HG02970 (cell line): Measurements from ENCODE around the gene RBM44.

ENCODE experiments used
- ATAC-seq: cut with Tn5 transposase; IDR thresholded peaks from one replicate; pipeline ENCODE4 v1.9.1; 2021; ENCODE audit warnings: mild to moderate bottlenecking, moderate library complexity, moderate number of reproducible peaks; ENCODE audit not compliant: unreplicated experiment, low FRiP score

The RBM44 gene

GRCh38 chr2:237870126-237870525, 71.5 kb downstream of the RBM44 start:
- ATAC-seq, result no peak

DNA sequence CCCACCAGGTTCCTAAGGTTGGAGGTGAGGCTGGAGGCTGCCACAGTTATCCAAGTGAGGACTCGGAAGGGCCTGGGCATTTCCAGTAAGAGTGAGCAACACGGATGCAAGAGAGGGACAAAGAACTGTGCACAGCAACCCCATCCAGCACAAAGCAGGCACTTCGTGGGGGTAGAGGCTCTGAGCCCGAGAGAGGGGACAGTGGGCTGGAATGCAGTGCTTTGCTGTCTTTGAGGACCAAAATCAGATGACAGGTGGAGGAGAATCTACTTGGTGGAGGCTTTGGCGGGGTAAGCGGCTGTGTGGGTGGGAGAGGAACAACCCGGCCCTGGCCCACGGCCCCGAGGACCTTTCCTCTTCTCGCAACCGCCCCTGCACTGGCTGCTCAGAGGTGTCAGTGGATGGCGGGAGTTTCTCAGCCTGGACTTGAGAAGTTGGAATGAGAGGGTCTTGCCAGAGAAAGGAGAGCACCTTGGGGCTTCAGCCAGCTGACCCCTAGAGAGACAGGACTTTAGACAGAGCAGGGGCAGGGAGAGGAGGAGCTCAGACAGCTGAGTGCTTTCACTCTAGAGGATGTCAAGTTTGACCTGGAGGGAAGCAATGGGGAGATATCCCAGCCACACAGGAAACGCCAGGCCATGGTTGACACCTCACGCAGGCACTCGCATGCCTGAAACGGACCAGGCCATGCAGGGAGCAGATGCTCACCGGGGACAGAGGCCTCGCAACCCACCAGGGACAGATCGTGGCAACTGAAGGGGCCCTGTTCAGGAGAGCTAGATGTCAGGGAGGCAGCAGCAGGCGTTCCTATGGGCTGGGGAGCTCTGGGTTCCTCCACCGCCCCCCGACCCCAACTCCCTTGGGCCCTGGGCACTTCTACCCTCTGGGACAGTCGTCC, 72.4 kb downstream of the RBM44 start:
- no peak for ATAC-seq

GRCh38 chr2:237872178-237872887, 73.8 kb downstream of the RBM44 start:
- ATAC-seq, result no peak

GRCh38 chr2:237873421-237873831, 74.8 kb downstream of the RBM44 start:
- no peak for ATAC-seq

DNA sequence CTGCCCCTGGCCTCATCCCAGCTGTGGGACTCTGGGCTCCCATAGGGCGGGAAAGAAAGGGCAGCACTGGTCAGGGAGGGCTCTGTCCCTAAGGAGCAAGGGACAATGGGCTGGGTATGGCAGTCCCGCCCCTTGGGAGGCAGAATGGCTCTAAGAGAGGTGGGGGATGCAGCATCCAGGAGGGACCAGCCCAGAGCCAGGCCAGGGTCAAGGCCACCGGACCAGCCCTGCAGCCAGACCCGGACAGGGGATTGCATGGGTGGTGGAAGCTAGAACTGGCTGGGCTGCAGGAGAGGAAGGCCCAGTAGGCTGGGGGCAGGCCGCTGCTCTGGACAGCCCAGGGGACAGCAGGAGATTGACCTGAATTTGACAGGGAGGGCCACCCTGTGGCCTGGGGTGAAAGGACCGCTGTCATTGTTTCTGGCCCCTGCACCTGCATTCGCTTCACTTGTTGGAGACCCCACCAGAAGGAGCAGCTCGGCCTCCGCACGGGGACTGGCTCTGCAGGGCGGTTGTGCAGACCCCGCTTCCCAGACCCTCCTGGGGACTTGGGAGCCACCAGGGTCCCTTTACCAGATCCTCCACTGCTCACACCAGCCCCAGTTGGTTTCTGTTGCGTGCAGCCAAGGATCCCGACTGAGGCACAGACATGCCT, 75.4 kb downstream of the RBM44 start:
- ATAC-seq, result no peak

GRCh38 chr2:237874585-237875161, 76.1 kb downstream of the RBM44 start:
- no peak for ATAC-seq

DNA sequence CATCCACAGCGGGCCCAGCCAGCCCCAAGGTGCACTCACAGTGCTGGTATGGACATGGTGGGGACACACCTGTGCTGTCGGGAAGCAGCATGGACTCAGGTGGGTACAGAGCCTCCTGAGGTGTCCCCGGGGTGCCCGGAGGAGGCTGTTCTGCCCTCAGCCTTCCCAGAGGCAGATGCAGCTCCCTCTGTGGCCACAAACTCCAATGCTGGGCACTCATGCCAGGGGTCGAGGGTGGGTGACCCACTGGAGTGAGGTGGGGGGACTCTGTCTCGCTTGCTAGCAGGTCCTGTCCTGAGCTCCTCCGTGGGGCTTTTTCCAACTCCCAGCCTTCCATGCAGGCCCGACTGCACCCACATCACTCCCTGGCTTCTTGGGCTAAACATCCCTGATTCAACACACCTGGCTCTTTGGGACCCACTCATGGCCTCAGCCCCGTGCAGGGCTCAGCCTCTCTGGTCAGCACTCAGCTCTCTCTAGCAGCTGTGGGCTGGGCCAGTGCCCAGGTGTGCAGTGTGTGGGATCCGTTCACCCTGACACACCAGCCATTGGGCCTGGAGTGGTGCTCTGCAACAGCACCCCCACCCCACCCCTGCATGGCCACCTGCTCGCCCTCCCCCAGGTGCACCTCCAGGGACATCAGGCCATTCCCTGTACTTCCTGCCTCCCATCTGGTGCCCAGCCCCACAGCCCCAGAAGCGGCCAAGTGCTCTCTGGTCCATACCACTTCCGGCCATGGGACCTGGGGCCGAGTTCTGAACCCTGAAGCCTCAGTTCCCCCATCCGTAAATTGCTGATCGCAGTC, 76.9 kb downstream of the RBM44 start:
- no peak for ATAC-seq

- ATAC-seq, result no peak
Observed at GRCh38 chr2:237876061-237876526, 77.5 kb downstream of the RBM44 start.

DNA sequence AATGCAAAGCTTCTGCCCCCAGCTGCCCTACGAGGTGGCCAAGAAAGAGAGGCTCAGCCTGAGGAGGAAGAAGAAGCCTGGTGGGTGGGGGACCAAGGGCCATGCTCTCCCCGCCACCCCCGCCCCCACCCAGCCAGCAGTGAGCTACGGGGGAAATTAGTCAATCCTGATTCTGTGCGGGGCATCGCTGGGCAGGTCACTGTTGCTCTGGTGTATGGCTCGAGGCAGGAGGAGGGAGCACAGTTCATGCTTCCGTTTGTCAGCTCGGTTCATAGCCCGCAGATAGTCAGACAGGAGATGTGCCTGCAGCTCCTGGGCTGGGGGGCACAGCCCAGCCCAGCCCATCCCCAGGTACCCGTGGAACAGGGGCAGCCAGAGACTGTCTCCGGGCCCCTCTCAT, 78.0 kb downstream of the RBM44 start:
- no peak for ATAC-seq

DNA sequence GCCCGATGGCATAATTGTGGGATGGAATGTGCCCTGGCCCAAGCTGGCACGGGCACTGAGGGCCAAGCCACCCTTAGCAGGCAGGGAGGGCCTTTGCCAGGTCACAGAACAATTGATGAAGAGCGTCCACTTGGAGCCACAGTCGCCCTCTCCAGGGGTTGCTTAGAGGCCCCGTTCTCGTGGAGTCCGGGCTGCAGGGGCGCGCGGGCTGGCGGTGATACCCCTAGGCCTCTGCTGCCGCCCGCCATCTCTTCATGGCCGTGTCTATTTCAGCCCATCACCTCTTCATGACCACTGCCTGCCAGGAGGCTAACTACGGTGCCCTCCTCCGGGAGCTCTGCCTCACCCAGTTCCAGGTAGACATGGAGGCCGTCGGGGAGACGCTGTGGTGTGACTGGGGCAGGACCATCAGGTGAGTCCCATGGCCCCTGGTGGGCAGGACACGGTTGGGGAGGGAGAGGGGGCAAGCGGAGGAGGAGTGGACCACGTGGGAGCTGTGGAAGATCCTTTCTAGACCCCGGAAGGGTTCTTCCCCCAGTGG, 78.4 kb downstream of the RBM44 start:
- ATAC-seq, result no peak

- ATAC-seq, result no peak
Observed at GRCh38 chr2:237877576-237878307, 79.2 kb downstream of the RBM44 start.

- ATAC-seq, result no peak
Observed at GRCh38 chr2:237878321-237879057, 79.9 kb downstream of the RBM44 start.

DNA sequence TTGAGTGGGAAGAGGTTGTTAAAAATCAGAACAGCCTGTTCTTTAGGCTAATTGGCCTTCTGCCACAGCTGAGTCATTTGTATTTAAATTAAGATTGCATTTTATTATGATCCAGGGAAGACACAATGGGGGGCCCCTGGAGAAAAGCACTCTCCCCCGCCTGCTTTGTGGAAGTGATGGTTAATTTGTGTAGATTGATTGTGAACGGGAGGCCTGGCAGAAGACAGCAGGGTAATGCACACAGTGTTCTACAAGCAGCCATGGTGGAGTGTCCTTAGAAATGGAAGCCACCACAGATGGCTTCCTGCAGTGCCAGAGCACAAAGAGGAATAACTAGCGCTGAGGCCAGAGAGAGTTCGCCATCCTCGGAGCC, 80.5 kb downstream of the RBM44 start:
- ATAC-seq, result no peak

DNA sequence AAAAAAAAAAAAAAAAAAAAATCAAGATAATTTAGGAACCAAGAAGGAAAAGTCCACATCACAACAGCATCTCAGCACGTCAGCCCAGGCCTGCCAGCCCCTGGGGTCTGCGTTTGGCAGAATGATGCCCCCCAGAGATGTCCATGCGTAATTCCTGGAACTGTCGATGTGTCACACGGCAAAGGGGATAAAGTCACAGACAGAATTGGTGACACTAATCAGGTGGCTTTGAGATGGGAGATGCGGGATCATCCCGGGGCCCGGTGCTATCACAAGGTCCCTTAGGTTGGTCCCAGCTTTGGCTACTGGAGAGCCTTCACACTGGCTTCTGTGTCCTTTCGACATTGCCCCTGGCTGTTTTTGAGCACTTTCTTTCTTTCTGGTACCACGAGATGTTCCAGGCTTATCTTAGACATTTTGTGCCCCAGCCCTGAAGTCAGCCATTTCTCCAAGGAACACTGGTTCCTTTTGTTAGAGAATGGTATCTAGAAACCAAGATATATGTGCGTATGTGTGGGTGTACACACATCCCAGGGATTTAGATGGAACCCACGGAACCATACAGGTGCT, 81.5 kb downstream of the RBM44 start:
- no peak for ATAC-seq

DNA sequence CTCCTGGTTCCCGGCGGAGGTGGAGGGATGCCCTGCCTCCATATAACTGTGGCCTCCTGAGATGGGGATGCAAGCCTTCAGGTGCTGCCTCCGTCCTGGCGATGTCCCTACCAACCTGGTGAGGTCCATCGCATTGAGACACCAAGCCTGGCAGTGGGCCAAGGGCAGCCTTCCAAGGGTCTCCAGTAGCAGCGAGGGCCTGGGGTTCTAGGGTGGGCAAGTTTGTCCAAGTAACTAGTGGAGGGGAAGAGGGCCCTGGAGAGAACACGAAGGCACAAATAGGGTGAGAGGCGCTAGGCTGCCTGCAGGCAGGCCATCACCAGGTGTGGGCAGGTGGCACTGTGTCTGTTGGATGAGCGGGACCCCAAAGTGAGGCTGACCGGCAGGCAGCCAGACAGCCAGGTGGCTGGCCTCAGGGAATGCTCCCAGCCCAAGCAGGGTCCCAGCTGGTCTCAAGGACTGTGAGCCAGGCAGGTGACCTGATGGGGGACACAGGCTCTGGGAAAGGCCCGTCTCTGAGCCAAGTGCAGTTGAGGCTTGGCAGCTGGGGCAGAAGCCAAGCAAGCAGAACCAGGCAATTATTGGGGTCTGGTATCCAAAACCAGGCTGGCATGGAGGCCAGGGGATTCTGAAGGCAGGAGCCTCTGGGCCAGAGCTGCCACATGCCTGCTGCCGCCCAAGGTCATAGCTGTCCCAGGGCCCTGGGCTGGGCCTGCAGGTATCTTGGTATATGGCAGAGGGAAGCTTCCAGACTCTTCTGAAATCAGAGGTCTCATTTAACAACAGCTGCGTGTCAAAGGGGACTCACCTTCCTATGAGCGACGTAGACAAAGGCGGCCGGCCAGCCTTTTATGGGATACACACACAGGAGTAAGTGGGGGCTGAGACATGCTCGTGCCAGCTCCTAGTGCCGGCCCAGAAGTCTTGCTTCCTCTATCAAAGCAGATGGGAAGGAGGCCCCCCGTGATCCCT, 84.2 kb downstream of the RBM44 start:
- no peak for ATAC-seq

DNA sequence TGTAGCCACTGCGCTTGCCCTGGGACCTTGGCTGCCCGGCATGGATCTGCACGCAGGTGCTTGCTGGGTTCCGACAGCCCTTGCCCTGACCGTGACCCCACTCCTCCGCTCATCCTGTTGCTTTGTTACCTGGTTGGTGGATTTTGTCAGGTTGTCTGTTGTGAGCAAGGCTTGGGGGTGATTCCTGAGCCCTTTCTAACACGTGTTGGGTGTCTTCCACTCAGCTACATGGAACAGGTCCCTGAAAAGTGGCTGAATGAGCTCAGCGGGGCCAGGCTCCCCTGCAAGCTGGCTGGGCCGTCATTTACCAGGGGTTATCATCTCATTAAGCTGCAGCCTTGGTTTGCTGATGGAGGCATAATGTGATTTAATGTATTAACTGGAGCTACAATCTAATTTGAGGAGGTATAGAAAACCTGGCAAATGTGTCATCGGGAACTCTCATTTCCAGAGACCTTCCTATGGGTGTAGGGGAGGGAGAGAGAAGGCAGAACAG, 85.4 kb downstream of the RBM44 start:
- ATAC-seq, result no peak

- no peak for ATAC-seq
Observed at GRCh38 chr2:237884681-237885080, 86.1 kb downstream of the RBM44 start.
